HepG2 (cell line): ENCODE data around the gene UPB1. TPM values are rescaled to one million over a fixed set of nuclear protein-coding genes. Genes with fewer than 3 reads are reported as not detected.

ENCODE experiments used
- ESRRA ChIP-seq: sonication (generic); formaldehyde crosslinking; IDR thresholded peaks from 2 replicates; pipeline ENCODE4 v1.5.1; 2020; ENCODE audit warnings: mild to moderate bottlenecking, low read depth, missing genetic modification reagents
- KLF13 ChIP-seq: sonication (generic); formaldehyde crosslinking; IDR thresholded peaks from 2 replicates; pipeline ENCODE4 v1.4.0; 2020; ENCODE audit warnings: mild to moderate bottlenecking, missing genetic modification reagents
- PITX1 ChIP-seq: sonication (generic); formaldehyde crosslinking; IDR thresholded peaks from 2 replicates; pipeline ENCODE4 v1.5.1; 2020; ENCODE audit warnings: mild to moderate bottlenecking, missing genetic modification reagents
- TARDBP ChIP-seq: sonication (generic); formaldehyde crosslinking; IDR thresholded peaks from 2 replicates; pipeline ENCODE4 v1.8.0; 2022; ENCODE audit warnings: mild to moderate bottlenecking, missing genetic modification reagents
- THAP11 ChIP-seq: IDR thresholded peaks from 2 replicates; pipeline ENCODE4 v1.6.1; 2016; ENCODE audit warnings: missing biosample characterization, missing genetic modification reagents
- YEATS2 ChIP-seq: sonication (generic); formaldehyde crosslinking; IDR thresholded peaks from 2 replicates; pipeline ENCODE4 v1.4.0; 2020; ENCODE audit warnings: missing genetic modification reagents, borderline replicate concordance
- ZBTB3 ChIP-seq: sonication (generic); formaldehyde crosslinking; IDR thresholded peaks from 2 replicates; pipeline ENCODE4 v1.4.0; 2020; ENCODE audit warnings: low read depth, mild to moderate bottlenecking, moderate library complexity, missing genetic modification reagents, borderline replicate concordance
- ZNF12 ChIP-seq: sonication (generic); formaldehyde crosslinking; IDR thresholded peaks from 2 replicates; pipeline ENCODE4 v1.5.0; 2020; ENCODE audit warnings: missing genetic modification reagents
- ZNF441 ChIP-seq: sonication (generic); formaldehyde crosslinking; IDR thresholded peaks from 2 replicates; pipeline ENCODE4 v1.7.0; 2021; ENCODE audit warnings: missing genetic modification reagents, borderline replicate concordance
- ZNF652 ChIP-seq: IDR thresholded peaks from 2 replicates; pipeline ENCODE4 v1.6.1; 2016; ENCODE audit warnings: low read depth, borderline replicate concordance
- ZNF775 ChIP-seq: sonication (generic); formaldehyde crosslinking; IDR thresholded peaks from 2 replicates; pipeline ENCODE4 v1.4.0; 2020; ENCODE audit warnings: missing genetic modification reagents, mild to moderate bottlenecking, moderate library complexity, borderline replicate concordance
- ZNF782 ChIP-seq: sonication (generic); formaldehyde crosslinking; IDR thresholded peaks from 2 replicates; pipeline ENCODE4 v1.4.0; 2020; ENCODE audit warnings: missing genetic modification reagents, mild to moderate bottlenecking, borderline replicate concordance
- polyA plus RNA-seq, 8 experiments: library from polyadenylated mRNA; depleted of rRNA in 3 of 8; stranded (reverse) in 7 of 8; unstranded in 1 of 8; fragments of >200 nt; fragmentation: Illumina TruSeq in 4 of 8; extraction: Trizol in 4 of 8; gene quantifications; 2 replicates each; pipeline versions ENCODE4 v1.2.1 to v1.2.3, GENCODE V29; 2011 to 2016; ENCODE audit warnings: low read depth in 4 of 8, missing spikeins in 1 of 8, mixed read lengths in 1 of 8; ENCODE audit not compliant: insufficient read depth in 1 of 8
- total RNA-seq, 5 experiments: library from RNA; depleted of rRNA; stranded (reverse); fragments of >200 nt; fragmentation: Illumina TruSeq; extraction: Trizol; gene quantifications; 2 replicates each; pipeline ENCODE4 v1.2.3, GENCODE V29; 2016; ENCODE audit warnings: low read depth in 1 of 5
- TF ChIP-seq, protein P1 (sequence below): sonication (generic); formaldehyde crosslinking; IDR thresholded peaks from 2 replicates; pipeline ENCODE4 v1.9.0; 2022; ENCODE audit warnings: low read depth, missing genetic modification reagents
- TF ChIP-seq, protein P2 (sequence below): IDR thresholded peaks from 2 replicates; pipeline ENCODE4 v1.6.1; 2016; ENCODE audit warnings: control low read depth
- TF ChIP-seq, protein P3 (sequence below): sonication (generic); formaldehyde crosslinking; IDR thresholded peaks from 2 replicates; pipeline ENCODE4 v1.4.0; 2020; ENCODE audit warnings: missing genetic modification reagents, mild to moderate bottlenecking, borderline replicate concordance
- TF ChIP-seq, protein P4 (sequence below): sonication (generic); formaldehyde crosslinking; IDR thresholded peaks from 2 replicates; pipeline ENCODE4 v1.4.0; 2020; ENCODE audit warnings: mild to moderate bottlenecking, missing genetic modification reagents
- TF ChIP-seq, protein P5 (sequence below): sonication (generic); formaldehyde crosslinking; IDR thresholded peaks from 2 replicates; pipeline ENCODE4 v1.8.1; 2023; ENCODE audit warnings: mild to moderate bottlenecking, moderate library complexity, missing genetic modification reagents
- TF ChIP-seq, protein P6 (sequence below): sonication (generic); formaldehyde crosslinking; IDR thresholded peaks from 2 replicates; pipeline ENCODE4 v1.5.1; 2020; ENCODE audit warnings: missing genetic modification reagents, mild to moderate bottlenecking, borderline replicate concordance

UPB1 gene
- total and polyA plus RNA-seq, 2 of the 13 experiments (the other 11 are each of a cell fraction or from before 2014, with no cell fraction given): 0.38 to 1.2 TPM

DNA sequence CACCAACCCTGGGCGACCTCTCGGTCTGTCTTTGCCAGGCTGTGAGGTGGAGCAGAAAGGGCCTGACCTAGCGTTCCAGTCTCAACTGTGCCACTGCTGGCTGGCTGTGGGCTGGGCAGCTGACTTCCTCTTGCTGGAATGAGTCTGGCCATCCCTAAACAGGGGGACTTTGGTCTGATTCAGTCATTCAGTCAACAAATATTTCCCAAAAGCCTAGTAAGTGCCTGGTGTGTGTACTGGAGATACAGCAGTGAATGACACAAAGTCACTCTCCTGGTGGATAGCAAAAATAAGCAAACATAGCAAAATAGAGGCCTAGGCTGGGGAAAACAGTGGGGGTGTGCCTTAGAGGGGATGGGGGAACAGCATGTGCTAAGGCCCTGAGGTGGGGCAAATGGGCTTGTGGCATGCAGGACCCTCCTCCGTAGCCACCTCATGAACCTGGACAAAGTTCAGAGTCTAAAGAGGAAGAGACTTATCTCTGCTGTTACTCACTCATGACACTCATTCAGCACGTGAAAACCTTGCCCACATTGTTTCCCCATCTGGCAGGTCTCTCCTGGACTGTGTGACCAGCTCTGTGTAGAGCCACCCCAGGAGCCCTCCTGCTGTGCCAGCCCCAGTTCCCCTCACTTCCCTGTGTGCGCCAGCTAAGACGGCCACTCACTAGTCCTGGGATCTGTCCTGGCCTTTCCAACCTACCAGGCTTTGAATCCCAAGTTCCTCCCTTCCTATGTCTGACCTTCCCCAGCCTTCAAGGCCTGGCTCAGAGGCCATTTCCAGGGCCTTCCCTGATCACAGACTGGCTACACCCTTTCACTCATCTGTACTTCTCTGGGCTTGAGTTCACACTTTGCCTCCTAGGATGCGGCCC, 55.1 kb downstream of the UPB1 start (continued):
- TF ChIP-seq, protein P1, sequence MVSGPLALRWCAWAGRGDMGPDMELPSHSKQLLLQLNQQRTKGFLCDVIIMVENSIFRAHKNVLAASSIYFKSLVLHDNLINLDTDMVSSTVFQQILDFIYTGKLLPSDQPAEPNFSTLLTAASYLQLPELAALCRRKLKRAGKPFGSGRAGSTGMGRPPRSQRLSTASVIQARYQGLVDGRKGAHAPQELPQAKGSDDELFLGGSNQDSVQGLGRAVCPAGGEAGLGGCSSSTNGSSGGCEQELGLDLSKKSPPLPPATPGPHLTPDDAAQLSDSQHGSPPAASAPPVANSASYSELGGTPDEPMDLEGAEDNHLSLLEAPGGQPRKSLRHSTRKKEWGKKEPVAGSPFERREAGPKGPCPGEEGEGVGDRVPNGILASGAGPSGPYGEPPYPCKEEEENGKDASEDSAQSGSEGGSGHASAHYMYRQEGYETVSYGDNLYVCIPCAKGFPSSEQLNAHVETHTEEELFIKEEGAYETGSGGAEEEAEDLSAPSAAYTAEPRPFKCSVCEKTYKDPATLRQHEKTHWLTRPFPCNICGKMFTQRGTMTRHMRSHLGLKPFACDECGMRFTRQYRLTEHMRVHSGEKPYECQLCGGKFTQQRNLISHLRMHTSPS (CRISPR knock-in tag): peak; percentile 98
- no peak for TF ChIP-seq ZBTB3 (CRISPR knock-in tag)
- TF ChIP-seq ZNF782 (CRISPR knock-in tag): no peak
- TF ChIP-seq TARDBP: peak; percentile 92
- peak; percentile 74; the same call in 1 of the 2 replicates for TF ChIP-seq ZNF441 (CRISPR knock-in tag)
- no peak for TF ChIP-seq ZNF652 (CRISPR knock-in tag)
- peak; percentile 18; the same call in 1 of the 2 replicates for TF ChIP-seq ZNF12 (CRISPR knock-in tag)
- TF ChIP-seq THAP11 (CRISPR knock-in tag): peak; percentile 78
- TF ChIP-seq KLF13: no peak
- TF ChIP-seq YEATS2 (CRISPR knock-in tag): 0 out of 2 replicates have a peak, but pooled peaks have one; percentile 32
- peak; percentile 85; the same call in 1 of the 2 replicates for TF ChIP-seq ESRRA (CRISPR knock-in tag)
- peak; percentile 87 for TF ChIP-seq PITX1 (CRISPR knock-in tag)
- TF ChIP-seq, protein P2, sequence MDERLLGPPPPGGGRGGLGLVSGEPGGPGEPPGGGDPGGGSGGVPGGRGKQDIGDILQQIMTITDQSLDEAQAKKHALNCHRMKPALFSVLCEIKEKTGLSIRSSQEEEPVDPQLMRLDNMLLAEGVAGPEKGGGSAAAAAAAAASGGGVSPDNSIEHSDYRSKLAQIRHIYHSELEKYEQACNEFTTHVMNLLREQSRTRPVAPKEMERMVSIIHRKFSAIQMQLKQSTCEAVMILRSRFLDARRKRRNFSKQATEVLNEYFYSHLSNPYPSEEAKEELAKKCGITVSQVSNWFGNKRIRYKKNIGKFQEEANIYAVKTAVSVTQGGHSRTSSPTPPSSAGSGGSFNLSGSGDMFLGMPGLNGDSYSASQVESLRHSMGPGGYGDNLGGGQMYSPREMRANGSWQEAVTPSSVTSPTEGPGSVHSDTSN (CRISPR knock-in tag): no peak; the same call in 1 of the 2 replicates
- TF ChIP-seq, protein P3, sequence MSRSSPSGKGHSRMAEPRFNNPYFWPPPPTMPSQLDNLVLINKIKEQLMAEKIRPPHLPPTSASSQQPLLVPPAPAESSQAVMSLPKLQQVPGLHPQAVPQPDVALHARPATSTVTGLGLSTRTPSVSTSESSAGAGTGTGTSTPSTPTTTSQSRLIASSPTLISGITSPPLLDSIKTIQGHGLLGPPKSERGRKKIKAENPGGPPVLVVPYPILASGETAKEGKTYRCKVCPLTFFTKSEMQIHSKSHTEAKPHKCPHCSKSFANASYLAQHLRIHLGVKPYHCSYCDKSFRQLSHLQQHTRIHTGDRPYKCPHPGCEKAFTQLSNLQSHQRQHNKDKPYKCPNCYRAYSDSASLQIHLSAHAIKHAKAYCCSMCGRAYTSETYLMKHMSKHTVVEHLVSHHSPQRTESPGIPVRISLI (CRISPR knock-in tag): 0 out of 2 replicates have a peak, but pooled peaks have one; percentile 10
- TF ChIP-seq, protein P4, sequence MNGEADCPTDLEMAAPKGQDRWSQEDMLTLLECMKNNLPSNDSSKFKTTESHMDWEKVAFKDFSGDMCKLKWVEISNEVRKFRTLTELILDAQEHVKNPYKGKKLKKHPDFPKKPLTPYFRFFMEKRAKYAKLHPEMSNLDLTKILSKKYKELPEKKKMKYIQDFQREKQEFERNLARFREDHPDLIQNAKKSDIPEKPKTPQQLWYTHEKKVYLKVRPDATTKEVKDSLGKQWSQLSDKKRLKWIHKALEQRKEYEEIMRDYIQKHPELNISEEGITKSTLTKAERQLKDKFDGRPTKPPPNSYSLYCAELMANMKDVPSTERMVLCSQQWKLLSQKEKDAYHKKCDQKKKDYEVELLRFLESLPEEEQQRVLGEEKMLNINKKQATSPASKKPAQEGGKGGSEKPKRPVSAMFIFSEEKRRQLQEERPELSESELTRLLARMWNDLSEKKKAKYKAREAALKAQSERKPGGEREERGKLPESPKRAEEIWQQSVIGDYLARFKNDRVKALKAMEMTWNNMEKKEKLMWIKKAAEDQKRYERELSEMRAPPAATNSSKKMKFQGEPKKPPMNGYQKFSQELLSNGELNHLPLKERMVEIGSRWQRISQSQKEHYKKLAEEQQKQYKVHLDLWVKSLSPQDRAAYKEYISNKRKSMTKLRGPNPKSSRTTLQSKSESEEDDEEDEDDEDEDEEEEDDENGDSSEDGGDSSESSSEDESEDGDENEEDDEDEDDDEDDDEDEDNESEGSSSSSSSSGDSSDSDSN (CRISPR knock-in tag): peak; percentile 60; the same call in 1 of the 2 replicates
- TF ChIP-seq, protein P5, sequence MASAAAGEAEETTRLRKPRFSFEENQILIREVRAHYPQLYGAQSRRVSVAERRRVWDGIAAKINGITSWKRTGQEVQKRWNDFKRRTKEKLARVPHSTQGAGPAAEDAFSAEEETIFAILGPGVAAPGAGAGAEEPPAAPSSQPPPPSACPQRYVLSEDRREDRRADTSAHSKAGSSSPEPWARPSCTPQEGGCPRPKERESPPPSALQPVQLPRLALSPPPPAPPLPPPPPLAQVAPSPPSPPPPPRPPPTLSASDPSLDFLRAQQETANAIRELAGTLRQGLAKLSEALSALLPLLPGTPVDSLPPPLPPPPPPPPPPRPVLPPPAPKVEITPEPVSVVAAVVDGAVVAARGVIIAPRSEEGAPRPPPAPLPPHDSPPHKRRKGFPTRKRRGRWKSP: peak; percentile 92; the same call in 1 of the 2 replicates
- TF ChIP-seq, protein P6, sequence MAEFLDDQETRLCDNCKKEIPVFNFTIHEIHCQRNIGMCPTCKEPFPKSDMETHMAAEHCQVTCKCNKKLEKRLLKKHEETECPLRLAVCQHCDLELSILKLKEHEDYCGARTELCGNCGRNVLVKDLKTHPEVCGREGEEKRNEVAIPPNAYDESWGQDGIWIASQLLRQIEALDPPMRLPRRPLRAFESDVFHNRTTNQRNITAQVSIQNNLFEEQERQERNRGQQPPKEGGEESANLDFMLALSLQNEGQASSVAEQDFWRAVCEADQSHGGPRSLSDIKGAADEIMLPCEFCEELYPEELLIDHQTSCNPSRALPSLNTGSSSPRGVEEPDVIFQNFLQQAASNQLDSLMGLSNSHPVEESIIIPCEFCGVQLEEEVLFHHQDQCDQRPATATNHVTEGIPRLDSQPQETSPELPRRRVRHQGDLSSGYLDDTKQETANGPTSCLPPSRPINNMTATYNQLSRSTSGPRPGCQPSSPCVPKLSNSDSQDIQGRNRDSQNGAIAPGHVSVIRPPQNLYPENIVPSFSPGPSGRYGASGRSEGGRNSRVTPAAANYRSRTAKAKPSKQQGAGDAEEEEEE (CRISPR knock-in tag): peak; percentile 92; the same call in 1 of the 2 replicates
- TF ChIP-seq ZNF775 (CRISPR knock-in tag): no peak
